ENCODE data around the gene KNSTRN. TPM values are rescaled to one million over a fixed set of nuclear protein-coding genes. Genes with fewer than 3 reads are reported as not detected.

Gene KNSTRN
- total and polyA plus RNA-seq, 2 of the 4 experiments (the other 2 are of a cell fraction), result 33.1 to 73.5 TPM

- no peak overlapping the region for H4K8ac ChIP-seq (ENCODE audit: low read depth in 2 of 2, low read length in 2 of 2)
- no peak overlapping the region for H2BK20ac ChIP-seq (ENCODE audit: low read depth, low read length)
- H3K27me3 ChIP-seq (ENCODE audit: control insufficient read depth, insufficient read depth, low read length), result peaks cover 26% of the 10 kb centered on the region
- in situ Hi-C loops (cut with MboI; ENCODE audit: low sequenced_read_pairs) (no loop called here), dilution Hi-C loops (cut with HindIII; ENCODE audit: low sequenced_read_pairs, unreplicated experiment) (no loop called here), intact Hi-C loops (cut with micrococcal nuclease) (no loop called here)
- H4K20me1 ChIP-seq (ENCODE audit: insufficient read depth, low read length), result no peaks in the 10 kb centered on the region
- H3K56ac ChIP-seq (ENCODE audit: extremely low read depth, insufficient read depth, low read length), result no peak overlapping the region
- no peak overlapping the region for H3K4me2 ChIP-seq (ENCODE audit: low read depth, low read length)
- H3K4me3 ChIP-seq (ENCODE audit: insufficient read depth, low read depth, low read length), result no peak overlapping the region
- no peaks in the 10 kb centered on the region for H3K79me1 ChIP-seq (ENCODE audit: low read depth in 1 of 2, low read length in 2 of 2)
- no peak overlapping the region for H2BK15ac ChIP-seq (ENCODE audit: low read depth, low read length)
- H3K18ac ChIP-seq (ENCODE audit: low read depth, low read length), result no peak overlapping the region
- DNase-seq (no peak), ATAC-seq (ENCODE audit: low read depth) (no peak)
- peaks cover 3% of the 10 kb centered on the region; the same call in 1 of the 2 replicates for H3K4me1 ChIP-seq (ENCODE audit: control insufficient read depth, insufficient read depth, low read length)
- H2BK120ac ChIP-seq (ENCODE audit: low read depth, low read length), result no peak overlapping the region
- H3K4ac ChIP-seq (ENCODE audit: low read depth, low read length), result no peak overlapping the region
- no peaks in the 10 kb centered on the region for H3K9me3 ChIP-seq (ENCODE audit: control insufficient read depth, insufficient read depth, low read length)
- no peak overlapping the region for H3K27ac ChIP-seq (ENCODE audit: insufficient read depth, low read length)
- WGBS, 2 experiments (ENCODE audit: extremely low coverage in 2 of 2, insufficient read length in 1 of 2), result 83% methylated on average over 1 of the region's 8 CpGs; no CpG with 5 or more reads in 1 of the 2 experiments
- no peaks in the 10 kb centered on the region for H3K36me3 ChIP-seq (ENCODE audit: control insufficient read depth, insufficient read depth, low read length)
- H2BK5ac ChIP-seq (ENCODE audit: low read depth, low read length, poor library complexity, severe bottlenecking), result no peak overlapping the region
- no peak overlapping the region for H2AK9ac ChIP-seq (replicated peaks; ENCODE audit: low read depth, low read length, poor library complexity)
- ChIA-PET CTCF (interaction anchor here (1.3 kb wide), 1 partner anchor 19 kb away, joined by 5 read pairs; no protein-coding TSS in a partner anchor), POLR2A (ENCODE audit: unreplicated experiment) (interaction anchor here (0.7 kb wide), 1 partner anchor 32 kb away, joined by 4 read pairs; no protein-coding TSS in a partner anchor)
- no peak overlapping the region for H2AFZ ChIP-seq (replicated peaks; ENCODE audit: low read length, poor library complexity)
- H4K5ac ChIP-seq (ENCODE audit: low read depth, low read length), result no peak overlapping the region
- no peak overlapping the region for H3K14ac ChIP-seq (replicated peaks; ENCODE audit: low read depth, low read length)
- H3K9ac ChIP-seq (ENCODE audit: low read depth, low read length), result no peak overlapping the region
- TF ChIP-seq FOS (IDR thresholded peaks at IDR 0.05; ENCODE audit: low read depth, low read length) (no peak), CEBPB (IDR thresholded peaks at IDR 0.05; ENCODE audit: low read depth, low read length) (no peak), MAZ (IDR thresholded peaks at IDR 0.05; ENCODE audit: borderline replicate concordance, low read depth, low read length) (no peak), CHD1 (IDR thresholded peaks at IDR 0.05; ENCODE audit: low read depth, low read length) (no peak), NFE2L2 (IDR thresholded peaks at IDR 0.05; ENCODE audit: low read depth, low read length) (no peak), CTCF (conservative IDR thresholded peaks at IDR 0.05; ENCODE audit: low read depth, low read length) (no peak), MXI1 (IDR thresholded peaks at IDR 0.05; ENCODE audit: borderline replicate concordance, low read depth, low read length) (no peak), ELK1 (IDR thresholded peaks at IDR 0.05; ENCODE audit: borderline replicate concordance, low read depth, low read length) (no peak), USF2 (IDR thresholded peaks at IDR 0.05; ENCODE audit: low read depth, low read length) (no peak), MAFK (IDR thresholded peaks at IDR 0.05; ENCODE audit: low read depth, low read length) (no peak)
- no peak overlapping the region for H3K23ac ChIP-seq (ENCODE audit: low read depth, low read length)
- BruUV-seq (replicated peaks), result no TSS peak
- 0 out of 2 replicates have a peak, but pooled peaks cover 3% of the 10 kb centered on the region for H3K9me1 ChIP-seq (ENCODE audit: insufficient read depth, low read length)
- H4K91ac ChIP-seq (ENCODE audit: insufficient read depth, low read depth, low read length), result no peak overlapping the region
- no peak overlapping the region for H2AK5ac ChIP-seq (ENCODE audit: low read depth, low read length)
These were observed 18.9 kb upstream of the KNSTRN start for GRCh38 chr15:40363611-40364010.
